Measurements from ENCODE around the gene TEX19.

GRCh38 chr17:82365606-82366295 lies 6.7 kb downstream of the TEX19 start:
- TF ChIP-seq NCOA1 (IDR thresholded peaks at IDR 0.05; ENCODE audit: low read depth) (no peak), ZSCAN29 (IDR thresholded peaks at IDR 0.05) (no peak), POLR2B (IDR thresholded peaks at IDR 0.05; ENCODE audit: low read depth, partially characterized antibody) (no peak), TCF7 (IDR thresholded peaks at IDR 0.05; ENCODE audit: borderline replicate concordance) (no peak), EHMT2 (IDR thresholded peaks at IDR 0.05) (no peak), CEBPZ (IDR thresholded peaks at IDR 0.05; ENCODE audit: borderline replicate concordance, low read depth, low read length) (no peak), CTCF (IDR thresholded peaks at IDR 0.05 in 2 of 3, conservative IDR thresholded peaks at IDR 0.05 in 1 of 3; ENCODE audit: insufficient read depth in 2 of 3, low read depth in 1 of 3, low read length in 3 of 3) (no peak), EWSR1 (IDR thresholded peaks at IDR 0.05; ENCODE audit: borderline replicate concordance, low read depth, partially characterized antibody) (no peak), CHD2 (IDR thresholded peaks at IDR 0.05; ENCODE audit: low read depth, low read length) (no peak), EP400 (IDR thresholded peaks at IDR 0.05) (no peak), ZBTB33 (CRISPR knock-in tag; IDR thresholded peaks at IDR 0.05) (no peak)
